NCI-H345 treated with DMSO at 0.1 percent for 48 hours (cell line): Measurements from ENCODE around the gene CCNH.

Source experiments
- DNase-seq: peaks from one replicate; lab custom pipeline; 2025; ENCODE audit not compliant: unreplicated experiment; lab: John Stamatoyannopoulos, UW

Gene CCNH

DNA sequence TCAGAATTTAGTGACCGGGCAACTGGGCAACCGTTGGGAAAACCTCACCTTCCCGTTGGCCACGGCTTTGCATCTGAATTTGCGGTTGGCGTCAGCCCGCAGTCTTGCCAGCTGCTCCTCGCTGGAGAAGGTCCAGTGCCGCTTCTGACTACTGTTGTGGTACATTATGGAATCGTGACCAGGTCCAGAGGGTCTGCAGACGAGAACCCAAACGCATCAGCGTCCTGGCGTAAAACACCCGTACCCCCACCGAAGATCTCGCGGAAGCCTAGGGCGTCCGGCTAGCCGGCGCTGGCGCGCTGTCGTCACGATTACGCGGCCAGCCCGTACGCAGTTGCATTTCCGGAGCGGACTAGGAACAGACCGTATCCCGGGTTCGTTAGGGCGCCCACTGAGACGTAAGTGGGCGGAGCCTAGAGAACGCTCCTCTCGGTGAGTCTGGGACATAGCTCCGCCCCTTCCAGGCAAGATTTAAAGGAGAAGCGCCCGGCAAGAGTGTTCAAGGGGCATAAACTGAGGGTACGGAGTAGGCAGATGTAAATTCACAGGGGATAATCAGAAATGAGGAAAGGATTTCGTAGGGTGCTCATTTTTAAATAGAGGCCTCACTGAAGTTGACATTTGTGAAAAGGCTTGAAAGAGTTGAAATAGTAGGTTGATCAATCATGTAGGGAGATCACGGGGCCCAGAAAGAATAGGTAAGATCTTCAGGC lies at the start of gene CCNH:
Gene CCNH (minus strand): TSS at position 301 of the 713 bp plus-strand sequence. CDS start 136 bp downstream, at position 165.
- peak; percentile 81 for DNase-seq

DNA sequence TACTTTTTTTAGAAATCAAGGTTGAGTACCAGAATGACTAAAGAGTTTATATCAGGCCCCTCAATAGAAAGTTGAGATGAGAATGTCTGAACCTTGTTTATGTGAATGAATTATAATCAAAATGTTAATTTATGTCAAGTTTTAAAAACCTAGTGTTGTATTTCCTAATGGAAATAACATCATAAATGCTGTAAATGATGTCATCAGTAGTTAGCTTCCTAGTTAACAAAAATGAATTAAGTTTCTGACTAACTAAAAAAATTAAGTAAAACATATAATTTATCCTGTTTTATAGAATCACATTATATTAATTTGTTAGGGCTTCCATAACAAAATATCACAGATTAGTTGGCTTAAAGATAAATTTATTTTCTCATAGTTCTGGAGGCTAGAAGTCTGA lies 45.0 kb upstream of the CCNH start:
- no peak for DNase-seq

DNA sequence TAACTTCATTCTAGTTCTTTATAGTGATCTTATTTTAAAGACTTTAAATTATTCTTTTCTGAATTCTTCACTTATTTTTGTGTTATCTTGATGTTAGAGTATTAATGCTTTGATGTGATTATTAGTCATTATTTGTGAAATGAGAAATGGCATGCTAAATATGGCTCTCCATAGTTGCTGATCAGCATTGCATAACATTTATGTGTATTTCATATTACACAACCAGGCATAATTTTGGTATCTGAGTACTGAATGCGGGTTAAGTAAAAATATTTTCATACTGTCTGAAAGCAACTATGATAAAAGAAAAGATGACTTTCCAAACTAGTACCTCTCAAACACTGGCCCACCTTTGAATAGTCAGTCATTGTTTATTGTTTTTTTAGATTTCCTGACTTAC lies 41.1 kb upstream of the CCNH start:
- no peak for DNase-seq

DNA sequence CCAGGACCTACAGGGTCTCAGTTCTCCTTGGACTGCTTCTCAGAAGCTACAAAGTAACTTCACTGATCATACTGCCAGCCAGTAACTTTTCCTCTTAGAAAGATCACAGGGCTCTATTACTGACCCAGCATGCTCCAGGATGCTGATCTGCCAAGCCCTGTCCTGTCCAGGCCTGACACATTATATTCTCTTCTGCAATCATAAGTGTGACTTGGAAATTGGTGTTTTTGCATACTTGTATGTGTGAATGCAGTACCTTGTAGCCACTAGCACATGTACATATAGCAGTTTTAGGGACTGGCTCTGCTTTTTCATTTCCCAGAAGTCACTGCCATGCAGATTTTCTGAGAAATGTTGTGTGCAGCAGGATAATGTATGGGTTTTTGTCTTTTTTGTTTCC lies 40.1 kb upstream of the CCNH start:
- DNase-seq, result no peak

DNA sequence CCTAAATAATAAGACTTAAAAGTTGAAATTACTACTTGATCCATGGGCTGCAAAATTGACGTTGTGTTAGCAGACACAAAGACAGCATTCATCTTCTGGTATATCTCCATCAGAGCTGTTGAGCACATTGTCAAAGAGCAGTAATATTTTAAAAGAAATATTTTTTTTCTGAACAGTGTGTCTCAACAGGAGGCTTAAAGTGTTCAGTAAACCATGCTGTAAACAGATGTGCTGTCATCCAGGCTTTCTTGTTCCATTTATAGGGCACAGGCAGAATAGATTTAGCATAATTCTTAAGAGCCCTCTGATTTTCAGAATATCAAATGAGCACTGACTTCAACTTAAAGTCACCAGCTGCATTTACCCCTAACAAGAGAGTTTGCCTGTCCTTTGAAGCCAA lies 29.7 kb upstream of the CCNH start:
- DNase-seq, result no peak

DNA sequence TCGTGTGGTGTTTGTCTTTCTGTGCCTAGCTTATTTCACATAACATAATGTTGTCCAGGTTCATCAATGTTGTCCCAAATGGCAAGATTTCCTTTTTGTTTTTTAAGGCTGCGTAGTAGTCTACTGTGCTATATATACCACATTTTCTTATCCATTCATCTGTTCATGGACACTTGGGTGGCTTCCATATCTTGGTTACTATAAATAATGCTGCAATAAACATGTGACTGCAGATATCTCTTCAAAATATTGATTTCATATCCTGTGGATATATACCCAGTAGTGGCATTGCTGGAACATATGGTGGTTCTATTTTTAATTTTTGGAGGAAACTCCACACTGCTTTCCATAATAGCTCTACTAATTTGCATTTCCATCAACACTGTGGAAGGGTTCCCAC lies 25.5 kb upstream of the CCNH start:
- DNase-seq, result no peak

DNA sequence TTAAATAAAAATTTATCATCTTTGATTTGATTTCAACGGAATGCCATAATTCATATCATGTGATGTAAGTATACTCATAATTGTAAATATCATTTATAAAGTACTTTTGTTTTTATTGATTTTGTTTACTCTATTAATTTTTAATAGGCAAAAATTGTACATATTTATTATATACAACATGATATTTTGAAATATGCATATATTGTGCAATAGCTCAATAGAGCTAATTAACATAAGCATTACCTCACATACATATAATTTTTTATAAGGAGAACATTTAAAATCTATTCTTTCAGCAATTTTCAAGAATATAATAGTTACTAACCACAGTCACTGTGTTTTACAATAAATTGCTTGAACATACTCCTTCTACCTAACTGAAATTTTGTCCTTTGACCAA lies 25.0 kb upstream of the CCNH start:
- DNase-seq, result no peak

DNA sequence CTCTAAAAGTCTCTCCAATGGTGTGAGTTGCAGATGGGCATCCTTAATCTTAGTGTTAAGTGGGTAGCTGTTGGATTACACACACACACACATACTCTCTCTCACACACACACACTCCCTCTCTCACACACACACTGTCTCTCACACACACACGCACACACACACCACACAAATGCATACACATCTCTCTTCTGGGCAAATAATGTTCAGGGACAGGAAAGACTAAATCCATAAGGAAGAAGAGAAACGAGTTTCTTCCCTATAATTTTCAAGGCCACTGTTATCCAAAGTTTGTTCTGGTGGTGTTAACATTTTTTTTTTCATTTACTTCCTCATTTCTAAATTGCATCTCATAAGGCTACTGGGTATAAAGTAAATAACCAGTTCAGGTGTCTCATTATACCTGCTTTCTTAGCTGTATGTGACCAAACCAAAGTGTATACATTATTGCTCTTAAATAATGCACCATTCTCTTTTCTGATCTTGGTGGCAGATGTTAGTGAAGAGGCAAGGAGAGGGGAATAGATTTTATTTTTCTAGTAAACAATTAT lies 22.5 kb upstream of the CCNH start:
- DNase-seq, result no peak

DNA sequence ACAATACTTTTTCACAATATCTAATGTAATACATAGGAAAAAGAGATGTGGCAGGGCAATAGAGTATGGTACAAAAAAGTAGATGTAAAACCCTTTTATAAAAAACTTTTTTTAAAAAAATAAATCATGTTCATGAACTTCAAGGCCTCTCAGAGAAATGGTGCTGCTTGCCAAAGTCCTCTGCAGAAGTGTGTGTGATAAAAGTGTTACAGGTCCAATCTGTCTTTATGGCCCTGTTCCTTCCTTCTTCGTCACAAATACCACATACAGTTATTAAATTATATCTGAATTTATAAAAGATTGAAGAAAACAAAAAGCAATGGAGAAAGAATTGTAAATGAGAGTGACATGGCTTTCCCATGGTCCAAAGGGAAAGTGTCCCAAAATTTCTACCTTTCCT lies 21.7 kb upstream of the CCNH start:
- DNase-seq, result no peak

DNA sequence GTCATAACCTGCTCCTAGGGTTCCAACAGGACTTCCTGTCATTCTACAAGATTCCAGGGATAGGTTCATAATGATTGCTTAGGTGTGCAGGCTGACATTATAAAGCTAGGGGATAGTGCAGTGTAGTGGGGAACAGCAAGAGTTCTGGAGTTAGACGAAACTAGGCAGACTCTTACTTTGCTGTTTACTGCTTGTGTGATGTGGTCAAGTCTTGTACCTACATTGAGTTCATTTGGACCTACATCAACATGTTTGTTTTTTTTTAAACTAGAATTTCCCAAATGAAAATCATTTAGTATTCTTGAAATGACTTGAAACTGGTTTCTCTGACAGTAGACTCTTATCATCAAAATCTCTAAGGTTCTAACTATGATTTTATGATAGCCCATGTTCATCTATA lies 21.2 kb upstream of the CCNH start:
- no peak for DNase-seq

DNA sequence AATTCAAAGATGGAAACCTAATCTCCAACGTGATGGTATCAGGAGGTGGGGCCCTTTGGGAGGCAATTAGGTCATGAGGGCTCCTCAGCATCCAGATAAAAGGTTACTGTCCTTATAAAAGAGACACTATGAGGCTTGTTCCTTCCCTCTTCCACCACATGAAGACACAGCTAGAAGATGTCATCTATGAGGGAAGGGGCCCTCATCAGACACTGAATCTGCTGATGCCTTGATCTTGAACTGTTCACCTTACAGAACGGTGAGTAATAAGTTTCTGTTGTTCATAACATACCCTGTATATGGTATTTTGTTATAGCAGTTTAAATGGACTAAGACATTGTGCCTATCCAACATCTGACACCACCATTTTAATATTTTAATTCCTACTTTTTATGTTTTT lies 19.7 kb upstream of the CCNH start:
- no peak for DNase-seq

DNA sequence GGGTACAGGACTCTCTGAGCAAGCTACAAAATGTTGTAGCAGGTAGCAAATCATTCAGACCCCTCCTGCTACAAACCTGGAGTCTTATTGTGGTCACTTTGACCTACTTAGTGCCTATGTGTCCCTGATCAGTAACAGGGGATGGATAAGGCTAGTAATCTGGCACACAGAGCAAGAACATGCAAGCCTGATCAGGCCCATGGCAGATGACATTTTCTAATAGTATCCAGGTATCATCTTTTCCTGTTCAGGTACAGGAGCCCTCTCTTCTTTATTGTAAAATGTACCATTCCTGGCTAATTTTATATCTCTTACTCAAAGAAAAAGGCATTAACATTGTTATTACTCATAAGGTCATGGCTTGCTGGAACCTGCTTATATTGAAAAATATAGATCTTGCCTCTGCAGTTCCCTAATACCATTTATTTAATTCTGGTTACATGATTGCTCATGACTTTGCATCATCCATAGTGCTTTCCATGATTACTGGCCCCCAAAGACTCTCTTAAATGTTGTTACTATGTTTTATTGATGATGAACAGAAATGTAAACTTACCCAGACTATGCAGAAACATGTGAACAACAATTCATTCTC lies 18.2 kb upstream of the CCNH start:
- DNase-seq, result no peak

DNA sequence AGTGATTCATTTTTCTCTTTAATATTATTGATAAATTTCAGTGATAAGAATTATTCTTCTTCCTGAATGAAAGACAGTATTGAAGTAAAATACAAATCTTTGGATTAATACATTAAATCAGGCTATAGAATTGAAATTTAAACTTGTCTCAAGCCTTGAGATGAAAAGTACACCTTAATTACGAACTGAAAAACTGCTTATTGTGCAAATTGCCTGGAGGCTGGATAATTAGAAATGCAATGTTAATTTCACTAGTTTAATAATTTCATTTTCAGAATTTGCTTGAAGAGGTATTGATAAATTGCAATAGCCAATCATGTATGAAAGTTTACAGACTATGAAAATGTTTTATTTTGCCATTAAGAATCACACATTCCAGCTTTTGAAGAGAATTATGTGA lies 11.0 kb upstream of the CCNH start:
- DNase-seq, result no peak

DNA sequence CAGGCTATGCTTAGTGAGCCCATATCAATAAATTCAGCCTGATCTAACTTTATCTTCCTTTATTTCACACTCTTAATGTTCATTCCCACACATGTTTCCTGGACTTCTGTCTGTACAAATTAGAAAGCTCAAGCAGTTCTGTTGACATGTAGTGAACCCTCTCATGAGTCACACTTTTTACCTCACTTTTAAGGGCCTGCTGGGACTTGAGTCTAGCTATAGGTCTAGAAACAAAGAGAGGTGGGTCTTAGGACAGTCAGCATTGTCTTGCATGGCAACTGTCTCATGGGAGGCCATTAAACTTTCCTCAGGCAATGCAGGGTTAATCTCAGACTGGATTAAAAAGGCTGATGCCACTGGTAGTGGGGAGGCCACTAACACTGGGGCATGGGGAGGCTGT lies 8.6 kb upstream of the CCNH start:
- no peak for DNase-seq

DNA sequence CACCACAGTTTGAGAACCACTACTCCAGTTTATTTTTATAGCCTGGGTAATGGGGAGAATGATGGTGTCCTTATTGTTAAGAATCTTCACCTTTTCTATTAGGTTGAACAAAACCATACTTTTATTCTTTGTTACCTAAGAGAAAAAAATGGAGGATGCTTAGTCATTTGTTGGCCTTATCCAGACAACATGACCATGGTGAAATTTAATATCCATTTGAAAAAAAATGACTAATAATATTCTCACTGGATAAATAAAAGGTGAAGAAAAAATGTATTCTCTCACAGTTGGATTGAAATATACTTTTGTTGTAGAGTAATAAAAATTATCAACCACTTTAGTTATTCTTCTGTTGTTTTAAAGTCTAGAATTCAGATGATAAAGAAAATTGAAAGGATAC lies 5.8 kb upstream of the CCNH start:
- no peak for DNase-seq

DNA sequence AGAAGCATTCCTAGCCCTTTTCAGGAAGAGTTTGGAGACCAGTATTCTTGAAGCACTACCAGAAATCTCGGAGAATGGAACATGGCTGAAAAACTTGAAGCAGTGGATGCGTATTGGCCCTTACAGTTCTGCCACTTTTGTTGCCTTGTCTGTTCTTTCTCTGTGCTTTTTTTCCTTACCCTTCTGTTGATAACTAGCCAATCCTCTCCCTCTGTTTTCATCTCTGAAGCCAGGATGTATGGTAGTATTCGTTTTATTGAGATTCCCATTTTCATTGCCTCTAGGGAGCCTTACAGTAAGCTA lies 564 bp upstream of the CCNH start:
- DNase-seq, result peak; percentile 44

DNA sequence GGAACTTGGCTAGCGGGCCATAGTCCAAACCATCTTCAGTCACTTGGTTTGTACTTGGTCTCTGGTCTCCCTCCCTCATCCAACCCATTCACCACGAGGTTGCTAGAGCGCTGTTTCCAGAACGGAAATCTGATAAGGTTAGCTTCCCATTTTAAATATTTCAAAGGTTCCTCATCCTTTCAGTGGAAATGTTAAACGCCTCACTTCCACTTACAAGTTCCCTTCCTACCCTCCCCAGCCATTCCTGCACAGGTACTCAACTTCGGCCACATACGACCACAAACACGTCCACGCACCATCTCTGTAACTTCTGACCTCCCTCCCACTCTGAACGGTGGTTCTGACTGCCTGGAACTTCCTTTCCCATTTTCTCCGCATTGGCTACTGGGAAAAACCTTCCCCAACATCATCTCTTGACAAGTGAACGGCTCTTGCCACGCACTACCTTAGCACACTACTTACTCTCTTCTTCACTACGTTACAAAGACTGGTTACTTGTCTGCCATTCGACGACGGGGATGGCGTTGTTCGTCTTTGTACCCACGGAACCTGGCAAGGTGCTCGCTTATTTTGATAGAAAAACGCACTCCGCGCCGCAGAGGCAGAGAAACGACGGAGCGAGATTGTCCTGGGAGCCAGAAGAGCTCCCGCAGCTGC lies 629 bp downstream of the CCNH start:
- no peak for DNase-seq

DNA sequence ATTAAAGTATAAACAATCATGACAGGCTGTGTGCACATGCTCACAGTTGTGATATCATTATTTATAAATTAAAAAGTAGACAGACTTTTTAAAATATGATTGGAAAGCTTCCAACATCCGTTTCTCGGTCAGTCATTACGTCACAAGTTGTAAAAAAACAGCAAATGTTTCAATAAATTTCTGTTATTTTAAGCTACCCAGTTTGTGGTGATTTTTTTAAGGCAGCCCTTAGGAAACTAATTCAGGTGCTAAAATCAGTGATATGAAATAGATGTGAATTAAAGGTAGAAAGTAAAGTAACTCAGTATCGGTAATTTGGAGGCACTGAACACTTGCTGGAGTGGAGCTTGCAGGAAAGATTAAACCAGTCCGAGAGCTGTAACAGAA lies 1.2 kb downstream of the CCNH start:
- DNase-seq, result no peak

DNA sequence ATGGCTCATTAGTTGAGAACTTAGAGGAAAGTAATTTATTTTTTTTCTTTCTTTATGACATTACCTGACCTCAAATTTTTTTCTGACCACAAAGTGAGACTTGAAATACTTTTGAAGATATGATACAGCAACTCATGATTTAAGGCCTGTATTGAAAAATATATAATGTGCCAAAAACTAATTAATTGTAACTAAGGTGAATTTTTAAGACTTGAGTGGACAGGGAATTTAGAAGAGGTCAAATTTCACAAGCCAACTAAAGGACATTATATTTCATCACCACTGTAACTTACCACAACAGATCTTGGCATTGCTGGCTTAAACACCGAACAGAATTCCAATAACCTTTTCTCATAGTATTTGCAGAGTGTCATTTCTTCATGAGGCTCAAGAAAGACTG lies 1.8 kb downstream of the CCNH start:
- DNase-seq, result no peak

DNA sequence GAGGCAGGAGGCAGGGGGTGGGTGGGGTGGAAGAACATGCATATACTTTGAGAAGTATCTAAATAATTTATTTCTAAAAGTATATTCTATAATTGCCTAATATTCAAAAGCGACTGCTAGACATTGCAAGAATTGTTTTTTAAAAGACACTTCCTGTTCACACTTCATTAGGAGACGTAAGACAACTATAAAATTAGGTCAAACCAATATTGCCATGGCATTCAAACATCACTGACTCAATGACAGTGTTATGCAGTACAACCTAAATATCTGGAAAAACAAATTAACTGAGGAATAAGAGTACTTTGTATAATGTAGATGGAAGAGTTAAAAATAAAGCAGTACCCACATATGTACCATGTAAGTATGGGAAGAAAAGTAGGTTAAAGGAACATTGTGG lies 4.5 kb downstream of the CCNH start:
- DNase-seq, result no peak

DNA sequence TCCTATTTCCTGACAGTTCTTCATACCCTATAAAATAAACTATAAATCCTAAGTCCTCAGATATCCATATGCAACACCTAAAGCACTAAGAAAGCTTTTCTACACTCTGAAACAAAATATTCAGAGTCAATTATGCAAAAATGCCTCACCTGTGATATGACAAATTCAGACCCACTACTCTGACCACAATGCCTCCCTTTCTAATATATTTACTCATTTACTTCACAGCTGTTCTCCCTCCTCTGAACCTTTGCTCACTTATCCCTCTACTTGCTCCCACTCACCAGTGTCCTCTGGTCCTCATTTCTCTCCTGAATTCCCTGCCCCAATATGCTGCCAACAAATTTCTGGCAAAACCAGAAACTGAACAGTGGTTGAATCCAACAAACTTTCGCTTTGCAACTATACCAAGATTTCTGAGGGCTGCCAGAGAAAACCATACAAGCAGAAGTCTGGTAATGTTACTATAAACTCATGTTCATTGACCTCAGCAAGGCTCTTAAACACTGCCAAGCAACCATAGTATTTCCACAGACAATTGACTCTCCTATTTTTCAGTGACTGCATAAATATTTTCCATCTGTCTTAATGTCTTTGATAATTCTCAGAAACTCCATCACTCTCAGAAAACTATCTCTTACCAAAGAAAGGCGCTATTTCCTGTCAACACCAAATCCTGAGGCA lies 7.1 kb downstream of the CCNH start:
- no peak for DNase-seq

DNA sequence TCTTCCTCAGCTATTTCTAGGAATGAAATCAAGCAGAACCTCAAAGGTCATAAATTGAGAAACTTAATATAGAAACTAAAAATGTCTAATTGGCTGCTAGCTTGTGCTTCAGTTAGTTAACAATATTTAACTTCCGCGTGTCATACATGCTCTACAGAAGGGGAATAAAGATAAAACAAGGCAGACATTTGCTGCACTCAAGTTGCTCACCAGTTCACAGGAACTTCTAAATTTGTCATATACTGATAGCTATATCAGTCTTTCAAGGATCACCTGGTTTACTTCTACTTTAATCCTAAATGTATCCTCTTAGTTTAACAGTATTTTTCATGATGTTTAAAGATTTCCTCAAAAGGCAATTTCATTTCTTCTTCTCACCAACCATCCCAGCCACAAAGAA lies 8.4 kb downstream of the CCNH start:
- DNase-seq, result no peak
